IgD-negative memory B cell (primary cell): ENCODE measurements around the gene COX10. TPM values are rescaled to one million over a fixed set of nuclear protein-coding genes. Genes with fewer than 3 reads are reported as not detected.
"Not testable (repeated sequence)": the region's sequence is repeated elsewhere in the genome, so short reads cannot be mapped to it uniquely, and the experiment has no call there.

ENCODE experiments used
- H3K27ac Mint-ChIP-seq, 3 donors: one replicate each; pipeline ENCODE4 v1.8.0; 2020 to 2022; ENCODE audit warnings: mild to moderate bottlenecking in 3 of 3, mixed read lengths in 3 of 3, moderate library complexity in 1 of 3
- H3K27me3 Mint-ChIP-seq: one replicate; pipeline ENCODE4 v1.8.0; 2021; ENCODE audit warnings: mixed read lengths
- H3K36me3 Mint-ChIP-seq: one replicate; pipeline ENCODE4 v1.8.0; 2020; ENCODE audit warnings: mild to moderate bottlenecking, mixed read lengths
- H3K4me1 Mint-ChIP-seq, 3 donors: one replicate each; pipeline ENCODE4 v1.8.0; 2020 to 2022; ENCODE audit warnings: mixed read lengths in 3 of 3, mild to moderate bottlenecking in 1 of 3
- H3K4me3 Mint-ChIP-seq, 4 donors: one replicate each; pipeline ENCODE4 v1.8.0; 2020 to 2022; ENCODE audit warnings: mild to moderate bottlenecking in 4 of 4, mixed read lengths in 4 of 4, moderate library complexity in 3 of 4
- H3K9me3 Mint-ChIP-seq, 3 donors: one replicate each; pipeline ENCODE4 v1.8.0; 2020 to 2021; ENCODE audit warnings: mixed read lengths in 3 of 3, mild to moderate bottlenecking in 1 of 3
- polyA plus RNA-seq: library from polyadenylated mRNA; unstranded; fragments of 300-500 nt; fragmentation: Illumina TruSeq; gene quantifications from one replicate; pipeline ENCODE4 v1.2.3, GENCODE V29; 2021

COX10 gene
- polyA plus RNA-seq, 1 donor from 2014 or later, result 20.2 TPM

GRCh38 chr17:14192636-14193344 lies 123.5 kb downstream of the COX10 start:
- peaks cover 12% of the 10 kb centered on the region for H3K27me3 Mint-ChIP-seq
- H3K9me3 Mint-ChIP-seq, H3K27ac Mint-ChIP-seq: not testable (repeated sequence)
- peak overlapping the region in 1 of 4 donors; percentile 68 for H3K4me3 Mint-ChIP-seq
- H3K36me3 Mint-ChIP-seq, result peaks cover 15% of the 10 kb centered on the region
- H3K4me1 Mint-ChIP-seq, result peaks cover 14 to 16% (median 16%) of the 10 kb centered on the region in 3 donors

DNA sequence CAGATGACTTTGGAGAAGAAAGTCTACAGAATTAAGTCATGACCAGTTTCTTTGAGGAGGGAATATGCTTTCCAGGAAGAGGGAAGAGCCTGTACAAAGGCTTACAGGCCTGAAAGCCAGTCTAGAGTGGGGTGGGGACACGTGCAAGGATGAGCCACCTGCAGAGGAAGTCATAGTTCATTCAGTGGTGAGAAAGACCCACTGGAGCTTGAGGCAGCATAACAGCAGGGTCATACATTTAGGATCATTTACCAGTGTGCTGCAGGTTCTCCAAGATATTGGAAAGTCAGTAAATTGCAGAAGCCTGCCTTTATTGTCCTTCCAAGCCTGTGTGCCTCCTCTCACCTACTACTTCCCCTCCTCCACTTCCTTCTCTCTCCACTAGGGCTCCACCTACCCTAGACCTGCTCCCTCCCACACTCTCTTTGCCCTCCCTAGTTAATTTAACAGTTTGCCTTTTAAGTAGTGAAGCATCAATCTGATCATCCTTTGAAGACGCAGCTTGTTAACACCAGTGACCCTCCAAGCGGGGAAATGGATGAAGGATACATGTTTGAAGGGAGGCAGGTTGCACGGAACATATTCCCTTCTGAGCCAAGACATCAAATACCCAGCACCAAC lies 127.2 kb downstream of the COX10 start:
- Mint-ChIP-seq H3K9me3 (no peaks in the 10 kb centered on the region), H3K27me3 (peaks cover 12% of the 10 kb centered on the region), H3K4me1 (peaks cover 6 to 15% (median 9%) of the 10 kb centered on the region in 3 donors), H3K36me3 (peaks cover 14% of the 10 kb centered on the region), H3K27ac (peak overlapping the region in 1 of 3 donors; percentile 26), H3K4me3 (no peak overlapping the region)

- peaks cover 18% of the 10 kb centered on the region for H3K36me3 Mint-ChIP-seq
- peaks cover 4 to 14% (median 8%) of the 10 kb centered on the region in 3 donors for H3K4me1 Mint-ChIP-seq
- no peaks in the 10 kb centered on the region for H3K9me3 Mint-ChIP-seq
- peaks cover 9% of the 10 kb centered on the region for H3K27me3 Mint-ChIP-seq
- peak overlapping the region in 1 of 3 donors; percentile 26 for H3K27ac Mint-ChIP-seq
- no peak overlapping the region for H3K4me3 Mint-ChIP-seq
These were observed 127.8 kb downstream of the COX10 start for GRCh38 chr17:14197057-14197456.

- Mint-ChIP-seq H3K9me3 (no peaks in the 10 kb centered on the region), H3K4me1 (peaks cover 0 to 10% (median 4%) of the 10 kb centered on the region in 3 donors), H3K36me3 (peaks cover 16% of the 10 kb centered on the region), H3K4me3 (no peak overlapping the region), H3K27ac (peak overlapping the region in 1 of 3 donors; percentile 32), H3K27me3 (peaks cover 7% of the 10 kb centered on the region)
These were observed 128.3 kb downstream of the COX10 start for GRCh38 chr17:14197586-14197985.

DNA sequence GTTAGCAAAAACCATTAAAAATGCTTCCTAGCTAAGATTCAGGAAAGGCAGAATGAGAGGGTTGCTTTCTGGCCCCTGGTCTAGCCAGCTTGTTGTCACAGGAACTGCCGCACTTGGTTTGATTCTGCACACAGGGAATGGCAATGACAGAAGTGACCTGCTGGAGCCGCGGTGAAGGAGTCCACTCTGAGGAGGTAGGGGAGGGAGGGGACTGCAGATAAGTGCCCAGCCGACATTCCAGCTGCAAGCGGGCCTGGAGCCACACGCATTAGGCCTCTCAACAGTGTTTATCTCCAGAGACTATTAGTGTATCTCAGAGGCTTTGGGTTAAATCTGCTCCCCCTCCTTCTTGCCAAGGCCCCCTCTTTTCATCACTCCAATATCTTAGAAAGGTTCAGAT lies 128.7 kb downstream of the COX10 start:
- no peaks in the 10 kb centered on the region for H3K9me3 Mint-ChIP-seq
- H3K4me1 Mint-ChIP-seq, result peaks cover 0 to 10% (median 4%) of the 10 kb centered on the region in 3 donors
- peaks cover 7% of the 10 kb centered on the region for H3K27me3 Mint-ChIP-seq
- H3K36me3 Mint-ChIP-seq, result peaks cover 16% of the 10 kb centered on the region
- H3K27ac Mint-ChIP-seq, result peak overlapping the region in 1 of 3 donors; percentile 32
- no peak overlapping the region for H3K4me3 Mint-ChIP-seq

GRCh38 chr17:14198575-14198974 lies 129.3 kb downstream of the COX10 start:
- Mint-ChIP-seq H3K9me3 (no peaks in the 10 kb centered on the region), H3K27me3 (peaks cover 5% of the 10 kb centered on the region), H3K4me3 (no peak overlapping the region), H3K4me1 (peaks cover 0 to 8% (median 4%) of the 10 kb centered on the region in 3 donors), H3K36me3 (peaks cover 16% of the 10 kb centered on the region), H3K27ac (no peak overlapping the region)

DNA sequence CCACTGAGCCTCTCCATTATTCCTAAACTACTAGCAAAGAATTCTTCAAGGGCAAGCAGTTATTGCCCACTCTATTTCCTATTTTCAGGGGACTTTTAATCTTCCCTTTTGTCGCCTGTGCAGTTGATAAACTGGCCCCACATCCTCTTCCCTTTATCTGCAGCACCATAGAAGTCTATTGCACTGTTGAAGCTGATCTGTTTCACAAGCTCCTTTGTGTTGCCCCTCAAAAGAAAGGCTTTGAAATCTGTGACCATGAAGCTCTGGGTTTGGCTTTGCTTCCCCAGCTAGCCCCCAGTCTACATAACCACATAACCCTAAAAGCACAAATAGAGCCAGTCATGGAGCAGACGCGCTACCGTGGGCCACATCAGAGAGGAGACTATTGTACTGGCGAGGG lies 130.3 kb downstream of the COX10 start:
- peaks cover 0 to 8% (median 3%) of the 10 kb centered on the region in 3 donors for H3K4me1 Mint-ChIP-seq
- peaks cover 24% of the 10 kb centered on the region for H3K36me3 Mint-ChIP-seq
- peaks cover 5% of the 10 kb centered on the region for H3K27me3 Mint-ChIP-seq
- H3K9me3 Mint-ChIP-seq, result no peaks in the 10 kb centered on the region
- H3K27ac Mint-ChIP-seq, result peak overlapping the region in 2 of 3 donors; percentile 33 to 50
- no peak overlapping the region for H3K4me3 Mint-ChIP-seq

GRCh38 chr17:14200354-14200753 lies 131.1 kb downstream of the COX10 start:
- peaks cover 29% of the 10 kb centered on the region for H3K36me3 Mint-ChIP-seq
- H3K27ac Mint-ChIP-seq, result no peak overlapping the region
- H3K27me3 Mint-ChIP-seq, result peaks cover 5% of the 10 kb centered on the region
- H3K4me3 Mint-ChIP-seq, result no peak overlapping the region
- no peaks in the 10 kb centered on the region for H3K9me3 Mint-ChIP-seq
- peaks cover 0 to 8% (median 3%) of the 10 kb centered on the region in 3 donors for H3K4me1 Mint-ChIP-seq

- peaks cover 5% of the 10 kb centered on the region for H3K27me3 Mint-ChIP-seq
- H3K9me3 Mint-ChIP-seq, result no peaks in the 10 kb centered on the region
- H3K36me3 Mint-ChIP-seq, result peaks cover 35% of the 10 kb centered on the region
- H3K27ac Mint-ChIP-seq, result peak overlapping the region in 2 of 3 donors; percentile 78 to 87
- peaks cover 0 to 4% (median 3%) of the 10 kb centered on the region in 3 donors for H3K4me1 Mint-ChIP-seq
- H3K4me3 Mint-ChIP-seq, result no peak overlapping the region
These were observed 132.0 kb downstream of the COX10 start for GRCh38 chr17:14201021-14201987.

GRCh38 chr17:14201988-14202380 lies 132.7 kb downstream of the COX10 start:
- peaks cover 31% of the 10 kb centered on the region for H3K36me3 Mint-ChIP-seq
- peak overlapping the region in 1 of 3 donors; percentile 78 for H3K27ac Mint-ChIP-seq
- no peak overlapping the region for H3K4me3 Mint-ChIP-seq
- H3K4me1 Mint-ChIP-seq, result peaks cover 0 to 2% (median 0%) of the 10 kb centered on the region in 3 donors
- H3K27me3 Mint-ChIP-seq, result peaks cover 2% of the 10 kb centered on the region
- H3K9me3 Mint-ChIP-seq, result no peaks in the 10 kb centered on the region

GRCh38 chr17:14202388-14203166 lies 133.3 kb downstream of the COX10 start:
- H3K9me3 Mint-ChIP-seq, result no peaks in the 10 kb centered on the region
- peaks cover 0 to 2% (median 0%) of the 10 kb centered on the region in 3 donors for H3K4me1 Mint-ChIP-seq
- H3K27ac Mint-ChIP-seq, result no peak overlapping the region
- H3K36me3 Mint-ChIP-seq, result peaks cover 35% of the 10 kb centered on the region
- H3K27me3 Mint-ChIP-seq, result no peaks in the 10 kb centered on the region
- H3K4me3 Mint-ChIP-seq, result no peak overlapping the region

- Mint-ChIP-seq H3K27ac (peak overlapping the region in 1 of 3 donors; percentile 29), H3K4me1 (peaks cover 0 to 2% (median 0%) of the 10 kb centered on the region in 3 donors), H3K4me3 (no peak overlapping the region), H3K36me3 (peaks cover 33% of the 10 kb centered on the region), H3K9me3 (no peaks in the 10 kb centered on the region), H3K27me3 (no peaks in the 10 kb centered on the region)
These were observed 134.1 kb downstream of the COX10 start for GRCh38 chr17:14203388-14203787.

GRCh38 chr17:14204084-14204483 lies 134.8 kb downstream of the COX10 start:
- H3K27ac Mint-ChIP-seq, result no peak overlapping the region
- no peaks in the 10 kb centered on the region for H3K27me3 Mint-ChIP-seq
- H3K4me1 Mint-ChIP-seq, result peaks cover 0 to 2% (median 0%) of the 10 kb centered on the region in 3 donors
- H3K36me3 Mint-ChIP-seq, result peaks cover 37% of the 10 kb centered on the region
- no peaks in the 10 kb centered on the region for H3K9me3 Mint-ChIP-seq
- H3K4me3 Mint-ChIP-seq, result no peak overlapping the region

DNA sequence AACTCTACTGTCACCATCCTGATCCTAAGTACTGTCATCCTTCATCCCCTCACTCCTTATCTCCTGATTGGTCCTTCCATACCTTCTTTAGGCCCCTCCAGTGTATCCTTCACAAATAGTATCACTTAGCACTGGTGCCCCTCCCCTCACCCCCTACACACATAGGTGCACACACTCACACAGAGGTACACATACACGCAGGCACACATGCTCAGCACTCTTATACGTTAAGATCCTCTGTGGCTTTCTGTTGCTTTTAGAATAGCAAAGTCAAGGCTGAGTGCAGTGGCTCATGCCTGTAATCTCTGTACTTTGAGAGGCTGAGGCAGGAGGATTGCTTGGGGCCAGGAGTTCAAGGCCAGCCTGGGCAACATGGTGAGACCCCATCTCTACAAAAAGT lies 135.2 kb downstream of the COX10 start:
- Mint-ChIP-seq H3K27me3 (no peaks in the 10 kb centered on the region), H3K4me3 (no peak overlapping the region), H3K27ac (peak overlapping the region in 1 of 3 donors; percentile 13), H3K9me3 (no peaks in the 10 kb centered on the region), H3K4me1 (peaks cover 0 to 2% (median 0%) of the 10 kb centered on the region in 3 donors), H3K36me3 (peaks cover 38% of the 10 kb centered on the region)
